ENCODE results near the gene LRRC14B.
"Not testable (repeated sequence)": the region's sequence is repeated elsewhere in the genome, so short reads cannot be mapped to it uniquely, and the experiment has no call there.

GRCh38 chr5:241045-241669 is 49.9 kb downstream of the LRRC14B start:
- TF ChIP-seq POLR2A, POLR2AphosphoS5 (IDR thresholded peaks at IDR 0.05): not testable (repeated sequence)
